ENCODE results near the gene PPP1R14C.

Gene PPP1R14C

GRCh38 chr6:150261997-150262697, 119.3 kb downstream of the PPP1R14C start:
- in situ Hi-C loops (cut with HindIII; ENCODE audit: low pct_unique_long_range_greater_than_20kb, low sequenced_read_pairs) = no loop called here
- TF ChIP-seq JUND (IDR thresholded peaks at IDR 0.05; ENCODE audit: low read depth) = no peak
- DNase-seq (ENCODE audit: low read depth in 1 of 2, low spot score in 1 of 2) = no peak

DNA sequence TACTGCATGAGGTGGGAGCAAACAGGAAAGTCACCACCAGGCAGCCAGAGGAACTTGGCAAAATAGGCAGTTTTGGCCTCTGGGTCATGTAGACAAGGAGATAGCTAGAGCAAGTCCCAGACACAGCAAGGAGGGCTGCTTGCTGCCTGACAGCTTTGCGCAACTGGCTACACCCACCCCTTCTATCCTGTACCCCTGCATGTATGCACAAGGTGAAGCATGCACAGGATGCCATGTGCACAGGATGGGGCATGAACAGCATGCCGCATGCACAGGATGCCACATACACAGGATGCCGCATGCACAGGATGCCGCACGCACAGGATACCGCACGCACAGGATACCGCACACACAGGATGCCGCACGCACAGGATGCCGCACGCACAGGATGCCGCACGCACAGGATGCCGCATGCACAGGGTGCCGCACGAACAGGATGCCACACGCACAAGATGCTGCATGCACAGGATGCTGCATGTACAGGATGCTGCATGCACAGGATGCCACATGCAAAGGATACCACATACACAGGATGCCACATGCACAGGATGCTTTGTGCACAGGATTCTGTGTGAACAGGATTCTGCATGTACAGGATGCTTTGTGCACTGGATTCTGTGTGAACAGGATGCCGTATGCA, 121.0 kb downstream of the PPP1R14C start:
- TF ChIP-seq JUND (IDR thresholded peaks at IDR 0.05; ENCODE audit: low read depth) = no peak
- DNase-seq (ENCODE audit: low read depth in 1 of 2, low spot score in 1 of 2) = no peak
- in situ Hi-C loops (cut with HindIII; ENCODE audit: low pct_unique_long_range_greater_than_20kb, low sequenced_read_pairs) = no loop called here

GRCh38 chr6:150266309-150266708, 123.5 kb downstream of the PPP1R14C start:
- no peak for DNase-seq (ENCODE audit: low read depth in 1 of 2, low spot score in 1 of 2)
- no peak for TF ChIP-seq JUND (IDR thresholded peaks at IDR 0.05; ENCODE audit: low read depth)
- in situ Hi-C loops (cut with HindIII; ENCODE audit: low pct_unique_long_range_greater_than_20kb, low sequenced_read_pairs) = no loop called here

GRCh38 chr6:150266963-150267685, 124.3 kb downstream of the PPP1R14C start:
- no peak for TF ChIP-seq JUND (IDR thresholded peaks at IDR 0.05; ENCODE audit: low read depth)
- in situ Hi-C loops (cut with HindIII; ENCODE audit: low pct_unique_long_range_greater_than_20kb, low sequenced_read_pairs) = no loop called here
- no peak for DNase-seq (ENCODE audit: low read depth in 1 of 2, low spot score in 1 of 2)

DNA sequence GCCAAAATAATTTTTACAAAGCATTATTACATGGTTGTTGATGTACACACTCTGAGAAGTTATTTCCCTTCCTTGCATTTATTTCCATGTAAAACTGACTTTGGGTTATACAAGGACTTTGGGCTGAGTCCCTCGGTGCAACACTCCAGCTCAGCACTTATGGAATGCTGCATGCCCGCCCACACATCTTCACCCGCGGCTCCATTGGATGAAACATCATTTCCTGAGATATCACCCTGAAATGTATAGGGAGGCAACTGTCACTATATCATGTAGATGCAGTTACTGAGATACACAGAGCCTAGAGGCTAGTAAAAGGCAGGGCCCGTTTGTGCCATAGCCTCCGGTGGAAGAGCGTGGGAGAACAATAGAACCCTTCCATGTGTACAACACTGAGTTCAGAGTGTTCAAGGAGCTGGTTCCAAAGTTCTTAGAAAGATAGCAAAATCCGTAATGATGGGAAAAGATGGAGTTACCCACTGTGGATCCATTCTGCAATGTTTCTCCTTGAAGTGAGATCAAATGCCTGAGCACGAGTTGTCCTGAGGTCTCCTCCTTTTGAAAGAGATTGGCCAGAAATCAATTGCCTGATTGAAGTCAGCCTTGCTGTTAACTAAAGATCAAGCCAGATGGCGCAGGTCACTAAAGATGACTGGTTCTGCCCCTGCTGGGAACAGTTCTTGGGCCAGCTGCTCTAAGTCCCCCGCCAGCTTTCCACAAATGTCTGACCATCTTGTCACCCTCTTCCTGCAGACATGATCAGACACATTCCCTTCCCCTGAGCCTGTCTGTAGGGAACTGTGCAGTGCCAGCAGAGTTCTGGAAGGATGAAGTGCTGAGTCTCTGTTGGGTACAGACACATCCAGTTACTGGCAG, 125.1 kb downstream of the PPP1R14C start:
- TF ChIP-seq JUND (IDR thresholded peaks at IDR 0.05; ENCODE audit: low read depth) = no peak
- in situ Hi-C loops (cut with HindIII; ENCODE audit: low pct_unique_long_range_greater_than_20kb, low sequenced_read_pairs) = no loop called here
- no peak for DNase-seq (ENCODE audit: low read depth in 1 of 2, low spot score in 1 of 2)

- no peak for DNase-seq (ENCODE audit: low read depth in 1 of 2, low spot score in 1 of 2)
- TF ChIP-seq JUND (IDR thresholded peaks at IDR 0.05; ENCODE audit: low read depth) = no peak
- in situ Hi-C loops (cut with HindIII; ENCODE audit: low pct_unique_long_range_greater_than_20kb, low sequenced_read_pairs) = no loop called here
Measured at GRCh38 chr6:150269130-150269856, 126.4 kb downstream of the PPP1R14C start.

DNA sequence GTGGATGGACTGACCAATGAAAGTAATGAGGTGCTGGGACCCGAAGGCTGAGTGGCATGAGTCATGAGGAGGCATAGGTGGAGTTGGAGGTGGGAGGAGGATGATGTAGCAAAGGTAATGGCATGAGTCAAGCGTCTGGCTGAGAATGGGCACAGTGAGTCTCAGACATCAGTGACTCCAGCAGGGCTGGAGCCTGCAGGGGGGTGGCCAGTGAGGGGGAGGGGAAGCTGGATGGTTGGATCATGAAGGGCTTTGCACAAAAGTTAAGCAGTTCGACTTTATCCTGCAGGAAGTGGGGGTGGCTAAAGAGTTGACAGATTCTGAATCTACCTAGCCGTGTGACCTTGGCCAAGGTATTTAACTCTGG, 127.0 kb downstream of the PPP1R14C start:
- TF ChIP-seq JUND (IDR thresholded peaks at IDR 0.05; ENCODE audit: low read depth) = no peak
- DNase-seq (ENCODE audit: low read depth in 1 of 2, low spot score in 1 of 2) = no peak
- in situ Hi-C loops (cut with HindIII; ENCODE audit: low pct_unique_long_range_greater_than_20kb, low sequenced_read_pairs) = no loop called here

DNA sequence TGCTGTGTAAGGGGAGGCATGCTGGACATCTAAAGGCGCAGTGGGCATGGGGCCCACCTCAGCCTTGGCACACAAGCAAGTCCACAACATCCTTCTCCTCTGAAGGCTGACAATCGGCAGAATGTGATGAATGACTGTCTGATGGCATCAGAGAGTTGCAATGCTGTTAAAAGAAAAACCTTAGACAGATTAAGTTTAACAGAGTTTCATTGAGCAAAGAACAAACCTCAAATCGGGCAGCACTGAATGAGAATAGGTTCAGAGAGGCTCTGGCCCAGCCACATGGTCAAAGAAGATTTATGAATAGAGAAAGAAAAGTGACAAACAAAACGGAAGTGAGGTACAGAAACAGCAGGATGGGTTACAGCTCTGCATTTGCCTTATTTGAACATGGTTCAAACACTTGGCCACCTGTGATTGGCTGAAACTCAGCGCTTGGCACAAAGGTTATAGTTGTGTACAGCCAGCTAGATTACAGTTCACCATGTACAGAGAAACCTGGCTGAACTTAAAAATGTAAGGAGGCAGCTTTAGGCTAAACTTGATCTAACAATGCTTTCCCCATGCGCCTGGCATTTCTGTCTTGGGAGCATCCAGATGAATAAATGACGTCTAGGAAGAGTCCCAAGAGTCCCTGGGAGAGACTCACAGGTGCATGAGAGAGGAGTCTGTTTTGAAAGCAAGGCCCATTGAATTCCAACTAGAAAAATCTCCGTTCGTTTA, 127.6 kb downstream of the PPP1R14C start:
- no peak for TF ChIP-seq JUND (IDR thresholded peaks at IDR 0.05; ENCODE audit: low read depth)
- in situ Hi-C loops (cut with HindIII; ENCODE audit: low pct_unique_long_range_greater_than_20kb, low sequenced_read_pairs) = no loop called here
- DNase-seq (ENCODE audit: low read depth in 1 of 2, low spot score in 1 of 2) = no peak

DNA sequence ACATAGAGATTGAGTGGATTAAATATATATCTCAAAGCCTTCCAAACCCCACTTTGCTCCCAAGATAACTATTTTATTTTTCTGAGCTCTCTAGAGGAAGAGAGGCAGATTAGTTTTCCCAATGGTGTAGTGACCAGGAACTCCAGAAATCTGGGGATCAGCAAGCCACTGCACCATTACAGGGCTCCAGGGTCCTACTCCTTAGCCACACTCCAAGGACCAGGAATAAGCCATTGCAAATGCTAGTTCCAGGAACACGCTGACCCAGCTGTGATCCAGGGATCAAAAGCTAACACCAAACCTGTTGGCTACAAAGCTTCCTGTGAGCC, 128.3 kb downstream of the PPP1R14C start:
- no peak for TF ChIP-seq JUND (IDR thresholded peaks at IDR 0.05; ENCODE audit: low read depth)
- DNase-seq (ENCODE audit: low read depth in 1 of 2, low spot score in 1 of 2) = no peak
- in situ Hi-C loops (cut with HindIII; ENCODE audit: low pct_unique_long_range_greater_than_20kb, low sequenced_read_pairs) = no loop called here

GRCh38 chr6:150271501-150272263, 128.8 kb downstream of the PPP1R14C start:
- TF ChIP-seq JUND (IDR thresholded peaks at IDR 0.05; ENCODE audit: low read depth) = no peak
- in situ Hi-C loops (cut with HindIII; ENCODE audit: low pct_unique_long_range_greater_than_20kb, low sequenced_read_pairs) = no loop called here
- DNase-seq (ENCODE audit: low read depth in 1 of 2, low spot score in 1 of 2) = no peak
